Astrocyte of the cerebellum (primary cell): Measurements from ENCODE around the gene DNASE2.

ENCODE experiments used
- DNase-seq: peaks from one replicate; pipeline ENCODE4 v3.0.0-alpha.2; 2011; ENCODE audit warnings: low read depth
- H3K4me3 ChIP-seq: 2 replicates; pipeline ENCODE4 v1.5.1; 2011; ENCODE audit warnings: mild to moderate bottlenecking, low read depth, low read length, moderate library complexity
- CTCF ChIP-seq: IDR thresholded peaks from 2 replicates; pipeline ENCODE4 v1.5.1; 2012; ENCODE audit warnings: low read length, low read depth, moderate library complexity, mild to moderate bottlenecking; ENCODE audit errors: missing control alignments
- in situ Hi-C: cut with HindIII; loops from 2 replicates; pipeline ENCODE4 v1.10.0; 2017; ENCODE audit warnings: low sequenced_read_pairs

The DNASE2 gene

GRCh38 chr19:12843999-12844732 is 37.1 kb downstream of the DNASE2 start:
- TF ChIP-seq CTCF: no peak
- H3K4me3 ChIP-seq: no peak overlapping the region
- no peak for DNase-seq
- in situ Hi-C loops: no loop called here

- in situ Hi-C loops: no loop called here
- DNase-seq: no peak
- no peak for TF ChIP-seq CTCF
- no peak overlapping the region for H3K4me3 ChIP-seq
Measured at GRCh38 chr19:12843328-12843727, 37.9 kb downstream of the DNASE2 start.

- DNase-seq: no peak
- TF ChIP-seq CTCF: no peak
- no peak overlapping the region for H3K4me3 ChIP-seq
- in situ Hi-C loops: no loop called here
Measured at GRCh38 chr19:12842511-12842910, 38.7 kb downstream of the DNASE2 start.

GRCh38 chr19:12841094-12841493 is 40.2 kb downstream of the DNASE2 start:
- no peak for DNase-seq
- peak overlapping the region; percentile 21 for H3K4me3 ChIP-seq
- in situ Hi-C loops: no loop called here
- no peak for TF ChIP-seq CTCF

GRCh38 chr19:12840091-12841079 is 40.9 kb downstream of the DNASE2 start:
- in situ Hi-C loops: no loop called here
- no peak for DNase-seq
- no peak for TF ChIP-seq CTCF
- H3K4me3 ChIP-seq: peak overlapping the region; percentile 21

- no peak overlapping the region for H3K4me3 ChIP-seq
- in situ Hi-C loops: no loop called here
- DNase-seq: no peak
- no peak for TF ChIP-seq CTCF
Measured at GRCh38 chr19:12838886-12839756, 42.1 kb downstream of the DNASE2 start.
